ENCODE data around the gene SMC1B. TPM values are rescaled to one million over a fixed set of nuclear protein-coding genes. Genes with fewer than 3 reads are reported as not detected.

SMC1B gene
- total and polyA plus RNA-seq, 2 of the 8 experiments (the other 6 are each of a cell fraction or from before 2014, with no cell fraction given), result 0.02 TPM; not detected in 1

DNA sequence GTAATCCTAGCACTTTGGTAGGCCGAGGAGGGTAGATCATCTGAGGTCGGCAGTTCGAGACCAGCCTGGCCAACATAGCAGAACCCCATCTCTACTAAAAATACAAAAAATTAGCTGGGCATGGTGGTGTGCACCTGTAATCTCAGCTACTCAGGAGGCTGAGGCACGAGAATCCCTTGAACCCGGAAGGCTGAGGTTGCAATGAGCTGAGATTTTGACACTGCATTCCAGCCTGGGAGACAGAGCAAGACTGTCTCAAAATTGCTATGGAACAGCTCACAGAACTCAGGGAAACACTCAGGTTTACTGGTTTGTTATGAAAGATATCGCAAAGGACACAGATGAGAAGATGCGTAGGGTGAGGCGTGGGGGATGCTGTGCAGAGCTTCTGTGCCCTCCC, 101.0 kb downstream of the SMC1B start (continued):
- TF ChIP-seq, protein P1, sequence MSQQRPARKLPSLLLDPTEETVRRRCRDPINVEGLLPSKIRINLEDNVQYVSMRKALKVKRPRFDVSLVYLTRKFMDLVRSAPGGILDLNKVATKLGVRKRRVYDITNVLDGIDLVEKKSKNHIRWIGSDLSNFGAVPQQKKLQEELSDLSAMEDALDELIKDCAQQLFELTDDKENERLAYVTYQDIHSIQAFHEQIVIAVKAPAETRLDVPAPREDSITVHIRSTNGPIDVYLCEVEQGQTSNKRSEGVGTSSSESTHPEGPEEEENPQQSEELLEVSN (IDR thresholded peaks at IDR 0.05), result no peak
- no peak for TF ChIP-seq BRCA1 (IDR thresholded peaks at IDR 0.05; ENCODE audit: low read depth, low read length)
- no peak for TF ChIP-seq POU5F1 (IDR thresholded peaks at IDR 0.05; ENCODE audit: low read depth, low read length)
- TF ChIP-seq, protein P2, sequence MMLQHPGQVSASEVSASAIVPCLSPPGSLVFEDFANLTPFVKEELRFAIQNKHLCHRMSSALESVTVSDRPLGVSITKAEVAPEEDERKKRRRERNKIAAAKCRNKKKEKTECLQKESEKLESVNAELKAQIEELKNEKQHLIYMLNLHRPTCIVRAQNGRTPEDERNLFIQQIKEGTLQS (IDR thresholded peaks at IDR 0.05; ENCODE audit: insufficient read depth, low read depth, low read length), result no peak
- TF ChIP-seq CBX5 (IDR thresholded peaks at IDR 0.05; ENCODE audit: low read depth, low read length), result no peak
- TF ChIP-seq NRF1 (IDR thresholded peaks at IDR 0.05; ENCODE audit: low read depth, low read length), result no peak
- no peak for TF ChIP-seq EGR1 (IDR thresholded peaks at IDR 0.05; ENCODE audit: borderline replicate concordance, low read depth, low read length)
- no peak for TF ChIP-seq GABPA (IDR thresholded peaks at IDR 0.05; ENCODE audit: borderline replicate concordance, insufficient read depth, low read length)
- TF ChIP-seq, protein P3, sequence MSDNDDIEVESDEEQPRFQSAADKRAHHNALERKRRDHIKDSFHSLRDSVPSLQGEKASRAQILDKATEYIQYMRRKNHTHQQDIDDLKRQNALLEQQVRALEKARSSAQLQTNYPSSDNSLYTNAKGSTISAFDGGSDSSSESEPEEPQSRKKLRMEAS (IDR thresholded peaks at IDR 0.05), result no peak
